NOMO-1 treated with dmso at 0.1 percent for 144 hours (cell line): ENCODE data around the gene PPP6R3.

ENCODE experiments used
- DNase-seq: peaks from one replicate; lab custom pipeline; 2025; ENCODE audit not compliant: unreplicated experiment; lab: John Stamatoyannopoulos, UW

PPP6R3 gene

GRCh38 chr11:68663482-68664010, 203.0 kb downstream of the PPP6R3 start:
- no peak for DNase-seq

GRCh38 chr11:68664141-68664540, 203.6 kb downstream of the PPP6R3 start:
- no peak for DNase-seq

GRCh38 chr11:68664906-68665305, 204.4 kb downstream of the PPP6R3 start:
- DNase-seq: no peak
